Vagina (tissue), 2 donors: Measurements from ENCODE around the gene DPP6.

ENCODE experiments used
- POLR2A ChIP-seq, 2 donors: fragments of 450-650 bp; IDR thresholded peaks; one replicate each; pipeline ENCODE4 v1.6.1; 2017; ENCODE audit warnings: antibody characterized with exemption in 2 of 2, mild to moderate bottlenecking in 2 of 2, moderate library complexity in 2 of 2
- TF ChIP-seq, protein P1 (sequence below), 3 experiments: fragments of 450-650 bp in 2 of 3; fragments of 200-600 bp in 1 of 3; sonication (generic) in 1 of 3; IDR thresholded peaks; one replicate each; pipeline ENCODE4 v1.5.1; 2017 to 2019; ENCODE audit warnings: antibody characterized with exemption in 3 of 3, mild to moderate bottlenecking in 2 of 3, moderate library complexity in 2 of 3

DNA sequence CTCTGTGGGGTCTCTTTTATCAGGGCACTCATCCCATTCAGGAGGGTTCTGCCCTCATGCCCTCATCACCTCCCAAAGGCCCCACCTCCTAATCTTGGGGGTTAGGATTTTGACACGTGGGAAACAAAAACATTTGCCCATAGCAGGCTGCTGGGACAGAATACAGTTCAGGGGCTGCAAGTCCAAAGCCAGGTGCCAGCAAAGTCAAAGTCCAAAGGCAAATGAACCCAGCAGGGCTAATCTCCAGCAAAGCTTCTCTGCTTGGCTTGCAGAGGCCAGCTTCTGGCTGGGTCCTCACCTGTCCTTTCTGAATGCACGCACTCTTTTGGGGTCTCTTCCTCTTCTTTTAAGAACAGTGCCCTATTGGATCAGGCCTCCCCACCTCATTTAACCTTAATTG, 359.9 kb downstream of the DPP6 start:
- TF ChIP-seq, protein P1, sequence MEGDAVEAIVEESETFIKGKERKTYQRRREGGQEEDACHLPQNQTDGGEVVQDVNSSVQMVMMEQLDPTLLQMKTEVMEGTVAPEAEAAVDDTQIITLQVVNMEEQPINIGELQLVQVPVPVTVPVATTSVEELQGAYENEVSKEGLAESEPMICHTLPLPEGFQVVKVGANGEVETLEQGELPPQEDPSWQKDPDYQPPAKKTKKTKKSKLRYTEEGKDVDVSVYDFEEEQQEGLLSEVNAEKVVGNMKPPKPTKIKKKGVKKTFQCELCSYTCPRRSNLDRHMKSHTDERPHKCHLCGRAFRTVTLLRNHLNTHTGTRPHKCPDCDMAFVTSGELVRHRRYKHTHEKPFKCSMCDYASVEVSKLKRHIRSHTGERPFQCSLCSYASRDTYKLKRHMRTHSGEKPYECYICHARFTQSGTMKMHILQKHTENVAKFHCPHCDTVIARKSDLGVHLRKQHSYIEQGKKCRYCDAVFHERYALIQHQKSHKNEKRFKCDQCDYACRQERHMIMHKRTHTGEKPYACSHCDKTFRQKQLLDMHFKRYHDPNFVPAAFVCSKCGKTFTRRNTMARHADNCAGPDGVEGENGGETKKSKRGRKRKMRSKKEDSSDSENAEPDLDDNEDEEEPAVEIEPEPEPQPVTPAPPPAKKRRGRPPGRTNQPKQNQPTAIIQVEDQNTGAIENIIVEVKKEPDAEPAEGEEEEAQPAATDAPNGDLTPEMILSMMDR (IDR thresholded peaks at IDR 0.05), result no peak
- TF ChIP-seq POLR2A (IDR thresholded peaks at IDR 0.05), result no peak
